Uterus (tissue), 2 donors: ENCODE data around the gene KRT20.

Source experiments
- POLR2A ChIP-seq, 2 donors: fragments of 450-650 bp; IDR thresholded peaks; one replicate each; pipeline ENCODE4 v1.6.1; 2016; ENCODE audit warnings: antibody characterized with exemption in 2 of 2, mild to moderate bottlenecking in 1 of 2, moderate library complexity in 1 of 2
- TF ChIP-seq, protein P1 (sequence below), 4 experiments: fragments of 200-600 bp in 2 of 4; fragments of 450-650 bp in 2 of 4; sonication (generic) in 2 of 4; IDR thresholded peaks; one replicate each; pipeline ENCODE4 v1.5.1; 2016 to 2019; ENCODE audit warnings: antibody characterized with exemption in 4 of 4, mild to moderate bottlenecking in 2 of 4, moderate library complexity in 1 of 4

DNA sequence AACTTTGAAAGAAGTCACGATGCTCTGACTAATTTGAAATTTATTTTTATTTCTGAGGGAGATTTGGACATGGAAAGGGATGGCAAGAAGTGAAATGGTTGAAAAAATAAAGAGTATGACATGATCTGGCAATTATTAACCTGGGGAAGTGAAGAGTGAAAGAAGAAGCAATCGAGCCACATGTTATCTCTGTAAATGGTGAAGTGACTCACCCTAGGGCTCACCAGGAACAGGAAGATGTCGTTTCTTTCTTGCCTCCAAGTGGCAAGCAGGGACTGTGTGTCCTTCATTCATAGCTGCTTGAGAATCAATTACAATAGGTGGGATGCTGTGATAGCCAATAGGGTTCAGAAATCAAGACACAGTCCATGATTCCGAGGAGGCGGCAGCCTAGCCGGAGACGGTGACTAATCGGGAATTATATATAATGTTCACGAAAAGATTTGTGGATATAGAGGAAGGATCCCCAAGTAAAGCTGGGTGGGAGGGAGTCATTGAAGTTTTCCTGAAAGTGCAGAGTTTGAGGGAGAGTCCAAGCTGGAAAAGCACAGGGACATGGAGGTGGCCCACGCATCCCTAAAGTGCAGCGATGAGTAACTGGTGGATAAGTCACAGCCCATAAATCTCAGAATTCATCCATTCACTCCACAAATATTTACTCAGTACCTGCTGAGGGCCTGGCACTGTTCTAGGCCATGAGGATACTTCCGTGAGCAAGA, 18.2 kb upstream of the KRT20 start:
- TF ChIP-seq, protein P1, sequence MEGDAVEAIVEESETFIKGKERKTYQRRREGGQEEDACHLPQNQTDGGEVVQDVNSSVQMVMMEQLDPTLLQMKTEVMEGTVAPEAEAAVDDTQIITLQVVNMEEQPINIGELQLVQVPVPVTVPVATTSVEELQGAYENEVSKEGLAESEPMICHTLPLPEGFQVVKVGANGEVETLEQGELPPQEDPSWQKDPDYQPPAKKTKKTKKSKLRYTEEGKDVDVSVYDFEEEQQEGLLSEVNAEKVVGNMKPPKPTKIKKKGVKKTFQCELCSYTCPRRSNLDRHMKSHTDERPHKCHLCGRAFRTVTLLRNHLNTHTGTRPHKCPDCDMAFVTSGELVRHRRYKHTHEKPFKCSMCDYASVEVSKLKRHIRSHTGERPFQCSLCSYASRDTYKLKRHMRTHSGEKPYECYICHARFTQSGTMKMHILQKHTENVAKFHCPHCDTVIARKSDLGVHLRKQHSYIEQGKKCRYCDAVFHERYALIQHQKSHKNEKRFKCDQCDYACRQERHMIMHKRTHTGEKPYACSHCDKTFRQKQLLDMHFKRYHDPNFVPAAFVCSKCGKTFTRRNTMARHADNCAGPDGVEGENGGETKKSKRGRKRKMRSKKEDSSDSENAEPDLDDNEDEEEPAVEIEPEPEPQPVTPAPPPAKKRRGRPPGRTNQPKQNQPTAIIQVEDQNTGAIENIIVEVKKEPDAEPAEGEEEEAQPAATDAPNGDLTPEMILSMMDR (IDR thresholded peaks at IDR 0.05): no peak
- no peak for TF ChIP-seq POLR2A (IDR thresholded peaks at IDR 0.05)
